Endothelial cell (in vitro differentiated cells): ENCODE measurements around the gene ANKRD42. TPM values are rescaled to one million over a fixed set of nuclear protein-coding genes. Genes with fewer than 3 reads are reported as not detected.

Experiments used
- DNase-seq: peaks from one replicate; pipeline ENCODE4 v3.0.0; 2021; ENCODE audit warnings: low spot score
- H3K27ac Mint-ChIP-seq: one replicate; pipeline ENCODE4 v1.8.0; 2021; ENCODE audit warnings: mixed read lengths, inconsistent platforms; ENCODE audit not compliant: unreplicated experiment
- H3K27me3 Mint-ChIP-seq: one replicate; pipeline ENCODE4 v1.8.0; 2021; ENCODE audit warnings: mild to moderate bottlenecking, moderate library complexity, mixed read lengths, inconsistent platforms; ENCODE audit not compliant: unreplicated experiment
- H3K36me3 Mint-ChIP-seq: one replicate; pipeline ENCODE4 v1.8.0; 2021; ENCODE audit warnings: mild to moderate bottlenecking, low read depth, mixed read lengths, inconsistent platforms; ENCODE audit not compliant: unreplicated experiment
- H3K4me1 Mint-ChIP-seq: one replicate; pipeline ENCODE4 v1.8.0; 2021; ENCODE audit warnings: mild to moderate bottlenecking, mixed read lengths, inconsistent platforms; ENCODE audit not compliant: unreplicated experiment
- H3K4me3 Mint-ChIP-seq: one replicate; pipeline ENCODE4 v1.8.0; 2021; ENCODE audit warnings: mild to moderate bottlenecking, mixed read lengths, inconsistent platforms; ENCODE audit not compliant: unreplicated experiment
- H3K9me3 Mint-ChIP-seq: one replicate; pipeline ENCODE4 v1.8.0; 2021; ENCODE audit warnings: mixed read lengths, inconsistent platforms; ENCODE audit not compliant: unreplicated experiment
- total RNA-seq: library from RNA; stranded (reverse); fragmentation: NEBNext Ultra II Directional; extraction: Animal tissue kit (Norgen Biotek cat#: 25700); gene quantifications from one replicate; pipeline ENCODE4 v1.2.1, GENCODE V29; 2021; ENCODE audit not compliant: unreplicated experiment
- TF ChIP-seq, protein P1 (sequence below): fragments of 200-600 bp; sonication (generic); IDR thresholded peaks from one replicate; pipeline ENCODE4 v1.5.0; 2021; ENCODE audit warnings: antibody characterized with exemption; ENCODE audit not compliant: unreplicated experiment

The ANKRD42 gene
- total RNA-seq, 1 donor from 2014 or later: 11.4 TPM

DNA sequence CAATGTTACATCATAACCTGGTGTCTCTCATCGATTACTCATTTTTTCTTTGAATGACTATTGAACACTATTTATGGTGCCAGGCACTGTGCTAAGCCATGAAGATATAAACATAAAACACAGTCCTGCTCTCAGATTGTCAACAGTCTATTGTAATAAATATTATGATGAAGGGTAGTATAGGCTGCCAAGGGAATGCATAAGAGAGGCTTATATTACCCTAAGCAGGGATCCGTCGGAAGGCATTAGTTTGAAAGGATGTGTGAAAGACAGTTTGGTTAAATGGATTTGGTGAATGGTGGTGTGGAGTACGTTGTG, 99.9 kb downstream of the ANKRD42 start:
- no peak overlapping the region for H3K4me3 Mint-ChIP-seq
- DNase-seq: no peak
- H3K4me1 Mint-ChIP-seq: peaks cover 2% of the 10 kb centered on the region
- TF ChIP-seq, protein P1, sequence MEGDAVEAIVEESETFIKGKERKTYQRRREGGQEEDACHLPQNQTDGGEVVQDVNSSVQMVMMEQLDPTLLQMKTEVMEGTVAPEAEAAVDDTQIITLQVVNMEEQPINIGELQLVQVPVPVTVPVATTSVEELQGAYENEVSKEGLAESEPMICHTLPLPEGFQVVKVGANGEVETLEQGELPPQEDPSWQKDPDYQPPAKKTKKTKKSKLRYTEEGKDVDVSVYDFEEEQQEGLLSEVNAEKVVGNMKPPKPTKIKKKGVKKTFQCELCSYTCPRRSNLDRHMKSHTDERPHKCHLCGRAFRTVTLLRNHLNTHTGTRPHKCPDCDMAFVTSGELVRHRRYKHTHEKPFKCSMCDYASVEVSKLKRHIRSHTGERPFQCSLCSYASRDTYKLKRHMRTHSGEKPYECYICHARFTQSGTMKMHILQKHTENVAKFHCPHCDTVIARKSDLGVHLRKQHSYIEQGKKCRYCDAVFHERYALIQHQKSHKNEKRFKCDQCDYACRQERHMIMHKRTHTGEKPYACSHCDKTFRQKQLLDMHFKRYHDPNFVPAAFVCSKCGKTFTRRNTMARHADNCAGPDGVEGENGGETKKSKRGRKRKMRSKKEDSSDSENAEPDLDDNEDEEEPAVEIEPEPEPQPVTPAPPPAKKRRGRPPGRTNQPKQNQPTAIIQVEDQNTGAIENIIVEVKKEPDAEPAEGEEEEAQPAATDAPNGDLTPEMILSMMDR: no peak
- no peak overlapping the region for H3K27ac Mint-ChIP-seq
- H3K36me3 Mint-ChIP-seq: no peaks in the 10 kb centered on the region
- H3K27me3 Mint-ChIP-seq: peaks cover 2% of the 10 kb centered on the region
- H3K9me3 Mint-ChIP-seq: no peaks in the 10 kb centered on the region

DNA sequence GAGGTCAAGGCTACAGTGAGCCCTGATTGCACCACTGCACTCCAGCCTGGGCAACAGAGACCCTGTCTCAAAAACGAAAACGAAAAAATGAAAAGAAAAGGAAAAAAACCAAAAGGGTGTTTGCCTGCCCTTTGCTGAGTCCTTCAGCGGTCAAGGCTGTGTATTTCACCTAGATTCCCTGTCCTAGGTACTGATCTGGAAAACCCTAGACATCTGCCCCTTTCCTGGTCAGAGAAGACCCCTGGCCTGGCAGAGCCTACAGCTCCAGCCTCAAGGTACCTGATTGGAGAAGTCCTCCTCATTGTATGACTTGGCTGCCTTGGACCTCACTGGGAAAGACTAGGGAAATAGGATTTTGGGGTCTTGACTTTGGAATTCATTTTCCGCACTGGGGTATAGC, 100.7 kb downstream of the ANKRD42 start:
- Mint-ChIP-seq H3K4me1 (peaks cover 6% of the 10 kb centered on the region), H3K27me3 (peaks cover 2% of the 10 kb centered on the region), H3K36me3 (no peaks in the 10 kb centered on the region), H3K9me3 (no peaks in the 10 kb centered on the region), H3K4me3 (no peak overlapping the region), H3K27ac (no peak overlapping the region)
- TF ChIP-seq, protein P1: no peak
- no peak for DNase-seq

Other genes with a start within 250 kb of the ANKRD42 start
- gene RAB30, start 121.8 kb upstream of the ANKRD42 start, total RNA-seq: 18.6 TPM
- 53.2 TPM for gene PCF11, start 36.6 kb upstream of the ANKRD42 start, total RNA-seq
- 81.7 TPM for gene CCDC90B, start 92.7 kb downstream of the ANKRD42 start, total RNA-seq